GM21825 (cell line): ENCODE results near the gene NANS.
"Not testable (repeated sequence)": the region's sequence is repeated elsewhere in the genome, so short reads cannot be mapped to it uniquely, and the experiment has no call there.

ENCODE experiments used
- ATAC-seq: cut with Tn5 transposase; IDR thresholded peaks from one replicate; pipeline ENCODE4 v1.9.1; 2021; ENCODE audit warnings: mild to moderate bottlenecking, moderate library complexity; ENCODE audit not compliant: unreplicated experiment

The NANS gene

GRCh38 chr9:98056269-98057137 lies at the start of gene NANS:
NANS (plus strand) TSS chr9:98056732; CDS start chr9:98056809, 77 bp downstream.
- ATAC-seq, result peak; percentile 94

- no peak for ATAC-seq
Observed at GRCh38 chr9:98007251-98007928, 49.1 kb upstream of the NANS start.

GRCh38 chr9:98008764-98009163 lies 47.8 kb upstream of the NANS start:
- ATAC-seq, result no peak

- ATAC-seq, result no peak
Observed at GRCh38 chr9:98009437-98009836, 47.1 kb upstream of the NANS start.

- ATAC-seq, result no peak
Observed at GRCh38 chr9:98009936-98010335, 46.6 kb upstream of the NANS start.

- ATAC-seq, result peak; percentile 79
Observed at GRCh38 chr9:98010445-98010844, 46.1 kb upstream of the NANS start.

- no peak for ATAC-seq
Observed at GRCh38 chr9:98011122-98011521, 45.4 kb upstream of the NANS start.

GRCh38 chr9:98016137-98016680 lies 40.3 kb upstream of the NANS start:
- ATAC-seq, result no peak

- ATAC-seq, result no peak
Observed at GRCh38 chr9:98017306-98017705, 39.2 kb upstream of the NANS start.

GRCh38 chr9:98018347-98018746 lies 38.2 kb upstream of the NANS start:
- ATAC-seq, result no peak

- ATAC-seq, result no peak
Observed at GRCh38 chr9:98019098-98019497, 37.4 kb upstream of the NANS start.

- ATAC-seq, result not testable (repeated sequence)
Observed at GRCh38 chr9:98019869-98020268, 36.7 kb upstream of the NANS start.

GRCh38 chr9:98020476-98021145 lies 35.9 kb upstream of the NANS start:
- no peak for ATAC-seq

- ATAC-seq, result no peak
Observed at GRCh38 chr9:98021306-98022040, 35.1 kb upstream of the NANS start.

GRCh38 chr9:98022447-98022846 lies 34.1 kb upstream of the NANS start:
- ATAC-seq, result no peak

GRCh38 chr9:98024702-98025101 lies 31.8 kb upstream of the NANS start:
- ATAC-seq, result no peak

- no peak for ATAC-seq
Observed at GRCh38 chr9:98031169-98031568, 25.4 kb upstream of the NANS start.

GRCh38 chr9:98031935-98032334 lies 24.6 kb upstream of the NANS start:
- ATAC-seq, result no peak

- ATAC-seq, result peak; percentile 5
Observed at GRCh38 chr9:98034593-98035546, 21.7 kb upstream of the NANS start.

GRCh38 chr9:98037357-98037756 lies 19.2 kb upstream of the NANS start:
- no peak for ATAC-seq
